ENCODE results near the gene HDAC4.

- TF ChIP-seq CTCF (IDR thresholded peaks at IDR 0.05): no peak
- TF ChIP-seq POLR2A (IDR thresholded peaks at IDR 0.05): no peak
Measured at GRCh38 chr2:239058766-239059165, 342.1 kb downstream of the HDAC4 start.
